ENCODE results near the gene TENM4.

The TENM4 gene

DNA sequence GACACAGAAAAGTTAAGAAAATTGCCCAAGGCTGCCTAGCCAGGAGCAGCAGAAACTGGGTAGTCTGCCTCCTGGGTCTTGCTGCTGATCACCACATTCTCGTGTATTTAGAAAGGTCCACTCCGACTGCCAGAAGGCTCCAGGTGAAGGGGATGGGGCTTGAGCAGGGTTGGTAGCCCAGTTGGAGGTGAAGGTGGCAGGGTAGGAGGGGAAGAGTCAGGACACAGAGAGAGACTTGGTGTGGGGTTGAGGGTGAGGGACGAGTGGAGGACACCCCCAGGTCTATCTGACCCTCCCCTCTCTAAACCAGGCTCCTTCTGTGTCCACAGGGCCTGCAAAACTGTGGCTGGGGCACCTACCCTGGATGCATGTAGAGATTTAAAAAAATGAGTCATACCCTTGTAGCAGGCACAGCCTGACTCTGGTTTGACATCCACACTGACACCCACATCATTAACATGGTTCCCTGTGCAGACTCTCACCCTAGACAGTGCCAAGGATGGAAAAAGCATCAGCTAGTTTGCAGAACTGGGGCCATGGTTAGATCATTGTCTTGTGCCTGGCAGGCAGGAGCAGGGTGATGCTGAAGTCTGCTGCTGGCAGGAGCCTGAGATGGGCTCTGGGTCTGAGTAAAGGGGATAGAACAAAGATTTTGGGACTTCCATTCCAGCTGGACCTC, 273.2 kb downstream of the TENM4 start:
- peak; percentile 32 for DNase-seq

DNA sequence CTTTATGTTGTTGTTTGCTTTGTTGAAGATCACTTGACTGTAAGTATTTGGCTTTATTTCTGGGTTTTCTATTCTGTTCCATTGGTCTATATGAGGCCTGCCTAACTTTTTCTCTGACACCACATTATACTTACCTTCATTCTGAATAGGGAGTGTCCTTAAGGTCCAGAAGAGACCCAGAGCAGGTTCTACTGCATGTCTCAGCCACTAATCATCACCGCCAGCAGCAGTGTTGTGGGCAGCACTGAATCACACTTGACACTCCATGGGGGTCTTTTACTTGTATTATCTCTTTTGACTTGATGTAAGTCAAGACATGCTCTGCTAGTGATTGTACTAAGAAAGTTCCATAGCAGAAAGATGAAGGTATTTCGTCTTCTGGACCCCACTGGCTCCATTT, 274.9 kb downstream of the TENM4 start:
- no peak for DNase-seq

DNA sequence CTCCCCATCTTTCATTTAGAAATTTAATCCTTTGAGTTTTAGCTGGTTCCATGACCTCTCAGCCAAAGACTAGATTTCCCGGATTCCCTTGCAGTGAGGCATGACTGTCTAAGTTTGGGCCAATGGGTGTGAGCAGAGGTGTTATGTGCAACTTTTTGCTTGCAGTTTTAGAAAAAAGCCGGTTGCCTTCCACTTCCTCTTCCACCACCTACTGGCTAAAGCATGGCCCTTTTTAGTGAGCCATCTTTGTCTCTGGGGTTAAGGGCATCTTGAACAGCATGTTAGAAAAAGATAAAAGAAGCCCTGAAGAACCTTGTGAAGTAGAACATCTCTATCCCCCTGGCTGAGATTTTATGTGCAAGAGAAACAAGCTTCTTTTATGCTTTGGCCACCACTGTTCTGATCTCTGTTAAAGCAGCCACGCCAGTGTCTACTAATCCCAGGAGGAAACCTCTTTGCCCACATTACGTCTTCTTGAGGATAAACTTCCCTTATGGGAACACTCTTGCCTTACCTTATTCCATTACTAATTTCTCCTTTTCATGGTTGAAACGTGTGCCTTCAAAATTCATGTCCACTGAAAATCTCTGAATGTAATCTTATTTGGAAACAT, 279.9 kb downstream of the TENM4 start:
- no peak for DNase-seq

DNA sequence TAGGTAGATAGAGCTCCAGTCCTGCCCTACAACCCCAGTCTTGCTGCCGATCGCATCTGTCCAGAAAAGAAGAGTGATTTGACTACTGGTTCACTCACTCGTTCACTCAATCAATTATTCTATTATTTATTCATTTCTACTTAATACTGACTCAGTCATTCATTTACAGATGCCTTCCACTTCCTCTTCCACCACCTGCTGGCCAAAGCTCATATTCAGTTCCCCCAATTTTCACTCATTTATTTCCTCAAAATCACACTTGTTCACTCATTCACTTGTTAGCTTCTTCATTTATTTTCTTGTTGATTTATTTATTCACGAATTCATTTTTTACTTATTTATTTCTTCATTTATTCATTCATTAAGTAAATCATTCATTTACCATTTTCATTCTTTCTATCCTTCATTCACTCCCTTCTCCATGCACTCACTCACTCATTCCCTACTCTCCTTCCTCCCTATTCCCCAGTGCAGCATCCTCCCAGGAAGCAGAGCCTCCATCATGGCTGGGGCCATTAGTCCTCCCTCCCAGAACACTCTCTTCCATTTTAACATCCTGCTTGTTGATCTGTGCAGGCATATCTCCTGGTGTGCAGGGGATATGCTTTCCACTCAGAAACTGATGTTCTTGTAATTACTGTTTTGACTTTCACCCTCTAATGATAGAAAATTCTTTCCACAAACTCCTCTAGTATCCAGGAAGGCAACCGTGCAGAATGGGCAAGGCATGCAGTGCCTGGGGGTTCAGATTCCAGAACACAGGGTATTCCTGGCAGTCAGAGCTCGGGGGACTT, 281.0 kb downstream of the TENM4 start:
- DNase-seq: no peak

DNA sequence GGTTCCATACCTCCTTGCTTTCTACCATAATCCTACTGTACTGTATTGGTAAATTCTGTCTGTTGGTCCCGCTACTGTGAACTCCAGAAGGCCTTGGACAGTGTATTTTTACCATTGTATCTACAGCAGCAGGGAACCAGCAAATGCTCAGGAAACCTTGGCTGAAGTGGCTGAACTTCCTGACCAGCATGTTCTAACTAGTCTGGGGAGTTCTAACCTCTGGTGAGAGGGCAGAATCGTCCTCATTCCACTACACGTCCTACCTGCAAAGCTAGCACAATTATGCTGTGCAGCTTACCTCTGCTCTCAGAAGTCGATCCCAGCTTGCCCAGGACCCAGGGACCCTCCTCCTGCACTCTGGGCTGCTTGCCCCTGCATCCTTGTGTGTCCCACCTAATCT, 283.1 kb downstream of the TENM4 start:
- no peak for DNase-seq

DNA sequence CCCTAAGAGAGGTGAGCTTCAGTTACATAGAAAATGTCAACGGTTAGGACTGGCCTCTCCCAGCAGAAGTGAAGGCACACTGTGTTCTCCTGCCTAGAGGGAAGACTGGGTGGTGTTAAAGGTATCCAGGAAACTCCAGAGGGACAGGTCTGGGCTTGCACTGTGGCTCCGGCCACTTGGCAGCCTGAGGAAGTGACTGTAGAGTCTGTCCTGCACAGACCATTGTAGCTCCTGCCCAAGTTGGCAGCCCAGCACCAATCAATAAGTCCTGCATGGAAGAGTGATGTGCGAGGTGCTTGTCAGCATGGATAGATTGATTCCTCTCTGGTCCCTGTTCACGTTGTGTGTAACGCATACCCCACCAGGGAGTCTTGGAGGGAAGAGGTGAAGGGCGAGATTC, 284.8 kb downstream of the TENM4 start:
- no peak for DNase-seq

DNA sequence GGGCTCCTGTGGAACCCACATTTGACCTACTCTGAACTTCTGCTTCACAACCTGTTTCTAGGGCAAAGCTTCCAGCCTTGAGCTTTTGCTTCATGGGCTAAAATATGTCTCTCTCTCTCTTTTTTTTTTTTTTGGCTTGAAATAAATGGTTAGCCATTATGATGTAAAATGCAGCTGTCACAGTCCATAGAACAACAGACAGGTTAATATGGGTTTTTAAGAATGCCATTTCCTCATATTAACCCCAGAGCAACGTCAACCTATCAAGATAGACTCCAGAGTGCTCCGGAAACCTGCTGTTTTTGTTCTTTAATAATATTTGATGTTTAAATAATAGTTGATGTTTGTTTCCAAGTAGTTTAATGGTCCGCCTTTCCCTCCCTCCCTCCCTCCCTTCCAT, 285.6 kb downstream of the TENM4 start:
- DNase-seq: no peak

DNA sequence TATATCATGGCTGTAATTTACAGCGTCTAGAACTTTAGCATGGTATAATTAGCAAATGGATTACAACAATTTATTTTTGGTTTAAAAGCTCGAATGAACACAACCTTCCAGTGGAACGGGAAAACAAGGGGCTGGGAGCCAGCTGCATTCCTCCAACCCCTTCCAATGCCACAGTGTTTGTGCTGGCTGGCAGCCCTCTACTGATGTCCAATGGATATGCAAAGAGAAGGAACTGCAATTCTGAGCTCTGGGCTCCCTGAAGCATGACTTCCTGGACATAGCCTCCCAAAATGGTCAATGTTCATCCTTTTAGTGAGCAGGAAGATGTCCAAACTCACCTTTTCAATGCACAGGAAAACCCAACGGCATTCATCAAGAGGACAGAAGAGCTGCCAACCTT, 288.3 kb downstream of the TENM4 start:
- no peak for DNase-seq

DNA sequence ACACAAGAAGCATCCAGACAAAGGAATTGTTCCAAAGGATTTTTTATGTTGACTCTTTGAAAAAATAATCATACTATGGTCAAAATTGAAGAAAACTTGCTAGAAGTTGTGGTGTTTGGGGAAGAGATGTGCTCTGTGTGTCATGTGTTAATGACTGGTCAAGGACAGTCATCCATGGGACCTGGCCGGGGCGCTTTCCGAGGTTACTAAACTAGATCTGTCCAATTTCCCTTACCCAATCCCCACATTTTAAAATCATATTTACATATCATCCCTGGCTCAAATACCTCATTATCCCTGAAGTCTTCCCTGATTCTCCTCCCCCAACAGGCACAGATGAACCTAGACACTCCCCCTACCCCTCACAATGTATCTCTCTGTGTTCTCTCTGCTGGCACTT, 289.4 kb downstream of the TENM4 start:
- DNase-seq: no peak

DNA sequence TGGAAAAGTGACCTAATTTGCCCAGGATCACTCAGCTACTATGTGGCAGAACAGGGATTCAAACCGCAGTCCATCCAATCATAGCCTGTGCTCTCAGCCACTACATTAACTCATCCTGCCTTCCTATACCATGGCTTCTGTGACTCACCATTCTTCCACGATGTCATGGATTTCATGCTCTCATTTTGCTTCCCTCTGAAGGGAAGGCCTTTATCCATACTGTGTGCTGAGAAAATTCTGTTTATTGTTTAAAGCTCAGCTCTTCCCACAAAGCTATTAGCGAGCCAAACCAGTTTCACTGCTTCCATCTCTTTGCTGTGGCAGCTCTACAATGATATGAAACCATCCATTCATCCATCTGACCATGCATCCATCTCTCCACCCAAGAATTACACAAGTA, 289.9 kb downstream of the TENM4 start:
- peak; percentile 71 for DNase-seq

DNA sequence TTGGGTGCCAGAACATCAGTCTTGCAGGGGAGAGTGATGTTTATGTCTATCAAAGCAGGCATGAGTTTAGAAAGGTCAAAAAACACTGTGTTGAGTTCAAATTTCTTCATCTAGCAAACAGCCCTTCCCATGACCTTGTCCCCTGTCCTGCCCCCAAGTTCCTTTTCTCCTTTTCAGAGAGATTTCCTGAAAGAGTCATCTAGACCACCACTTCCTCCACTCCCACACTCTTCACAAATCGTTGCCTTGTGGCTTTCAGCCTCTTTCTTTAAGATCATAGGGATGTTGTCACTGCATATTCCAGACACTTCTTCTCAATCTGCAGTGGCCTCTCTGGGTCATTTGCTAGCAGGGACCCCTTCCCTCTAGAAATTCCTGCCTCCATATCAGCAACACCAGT, 290.5 kb downstream of the TENM4 start:
- no peak for DNase-seq

DNA sequence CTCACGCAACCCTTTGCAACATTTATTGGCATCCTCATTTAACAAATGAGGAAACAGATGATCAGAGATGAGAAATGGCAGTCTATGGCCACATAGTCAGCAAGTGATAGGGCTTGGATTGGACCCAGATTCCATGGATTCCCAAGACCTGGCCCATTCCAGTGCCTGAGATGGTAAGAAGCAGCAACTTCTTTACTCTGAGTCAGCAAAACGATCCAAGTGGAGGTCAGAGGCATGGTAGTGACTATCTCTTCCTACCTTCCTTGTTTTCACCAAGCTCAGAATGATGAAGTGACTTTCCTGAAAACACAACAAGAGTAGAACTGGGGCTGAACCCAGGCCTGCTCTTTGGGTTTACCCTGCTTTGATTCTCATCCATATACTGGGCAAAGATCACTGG, 293.1 kb downstream of the TENM4 start:
- DNase-seq: no peak

DNA sequence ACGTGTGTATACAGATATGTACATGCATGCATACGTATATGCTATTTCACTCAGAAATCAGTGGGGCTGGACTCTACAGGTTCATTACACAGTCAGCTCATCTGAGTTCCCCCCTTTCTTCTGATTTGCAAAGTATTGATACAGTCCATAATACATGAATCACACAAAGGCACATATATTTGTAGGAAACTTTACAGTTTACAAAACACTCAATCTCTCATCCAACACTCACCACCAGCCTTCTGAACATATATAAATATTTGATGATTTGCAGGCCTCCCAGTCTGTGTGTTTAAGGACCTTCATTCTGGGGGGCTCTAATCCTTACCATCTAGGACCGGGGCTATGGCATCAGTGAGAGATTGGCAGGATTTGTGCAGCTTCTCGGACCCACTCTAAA, 293.8 kb downstream of the TENM4 start:
- DNase-seq: no peak

DNA sequence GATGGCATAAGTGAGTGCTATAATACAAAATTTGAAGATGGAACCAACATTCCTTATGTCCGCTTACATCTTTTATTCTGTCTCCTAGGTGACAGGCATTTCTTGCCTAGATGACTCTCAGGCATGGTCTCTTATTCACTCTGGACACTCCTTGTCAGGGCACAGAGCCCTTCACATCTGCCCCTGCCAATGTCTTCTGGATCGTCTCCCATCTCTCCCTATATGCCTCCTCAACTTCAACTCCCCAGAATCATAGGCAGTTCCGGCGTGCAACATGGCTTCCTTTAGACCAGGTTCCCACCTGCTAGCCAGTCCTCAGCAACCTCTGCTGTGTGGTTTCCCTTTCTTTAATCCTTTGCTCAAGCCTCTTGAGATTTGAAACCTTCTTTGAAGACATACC, 300.9 kb downstream of the TENM4 start:
- DNase-seq: no peak

DNA sequence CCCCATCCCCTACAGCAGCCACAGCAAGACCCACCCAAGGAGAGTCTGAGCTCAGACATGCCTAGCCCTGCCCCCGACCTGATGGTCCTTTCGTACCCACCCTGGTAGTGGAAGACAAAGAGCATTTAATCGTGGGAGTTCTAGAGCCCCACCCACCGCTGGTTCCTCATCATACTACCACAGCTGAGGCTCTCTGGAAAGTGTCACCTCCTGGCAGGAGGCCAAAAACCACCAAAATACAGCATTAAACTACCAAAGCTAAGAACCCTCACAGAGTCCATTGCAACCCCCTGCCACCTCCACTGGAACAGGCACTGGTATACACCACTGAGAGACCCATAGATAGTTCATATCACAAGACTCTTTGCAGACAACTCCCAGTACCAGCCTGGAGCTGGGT, 311.1 kb downstream of the TENM4 start:
- DNase-seq: no peak

DNA sequence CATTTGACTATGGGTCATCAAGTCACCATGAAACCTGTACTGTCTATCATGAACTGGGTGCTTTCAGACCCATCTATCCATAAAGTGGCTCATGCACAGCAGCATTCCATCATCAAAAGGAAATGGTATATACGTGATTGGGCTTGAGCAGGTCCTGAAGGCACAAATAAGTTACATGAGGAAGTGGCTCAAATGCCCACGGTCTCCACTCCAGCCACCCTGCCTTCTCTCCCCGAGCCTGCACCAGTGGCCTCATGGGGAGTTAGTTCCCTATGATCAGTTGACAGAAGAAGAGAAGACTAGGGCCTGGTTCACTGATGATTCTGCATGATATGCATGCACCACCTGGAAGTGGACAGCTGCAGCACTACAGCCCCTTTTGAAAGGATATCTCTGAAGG, 312.5 kb downstream of the TENM4 start:
- DNase-seq: no peak

DNA sequence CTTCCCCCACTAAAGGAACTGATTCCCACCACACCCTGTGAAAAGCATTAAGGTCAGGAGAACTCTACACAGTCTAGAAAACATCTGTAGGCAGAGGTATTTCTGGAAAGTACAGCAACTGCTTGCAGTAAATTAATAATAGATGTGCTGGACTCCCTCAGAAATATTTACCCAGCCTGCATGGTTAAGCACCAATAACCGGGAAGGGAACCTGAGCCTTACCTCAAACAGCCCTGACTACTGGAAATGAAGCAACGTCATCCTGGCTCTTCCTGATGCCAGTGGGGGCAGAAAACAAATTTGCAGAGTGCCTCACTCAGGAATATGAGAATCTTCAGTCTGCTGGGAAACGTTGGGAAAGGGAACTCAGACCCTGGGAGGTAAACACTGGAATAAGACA, 318.1 kb downstream of the TENM4 start:
- no peak for DNase-seq

DNA sequence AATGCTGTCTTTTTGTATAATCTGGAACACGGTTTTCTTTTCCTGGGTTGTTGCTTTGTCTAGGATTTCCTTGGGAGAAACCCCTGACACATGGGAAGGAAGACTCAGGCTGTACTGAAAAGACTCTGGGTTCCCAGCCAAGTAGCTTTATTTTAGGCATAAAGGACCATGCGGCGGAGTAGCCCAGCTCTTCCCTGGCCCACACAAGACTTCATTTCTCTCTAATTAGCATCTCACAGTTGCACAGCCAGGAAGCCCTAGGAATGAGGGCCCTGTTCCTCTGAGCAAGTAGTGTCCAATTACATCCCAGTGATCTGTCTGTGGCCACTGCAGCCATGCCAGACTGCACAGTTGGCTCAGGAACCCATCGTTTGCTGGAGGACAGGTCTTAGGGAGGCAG, 319.5 kb downstream of the TENM4 start:
- no peak for DNase-seq

DNA sequence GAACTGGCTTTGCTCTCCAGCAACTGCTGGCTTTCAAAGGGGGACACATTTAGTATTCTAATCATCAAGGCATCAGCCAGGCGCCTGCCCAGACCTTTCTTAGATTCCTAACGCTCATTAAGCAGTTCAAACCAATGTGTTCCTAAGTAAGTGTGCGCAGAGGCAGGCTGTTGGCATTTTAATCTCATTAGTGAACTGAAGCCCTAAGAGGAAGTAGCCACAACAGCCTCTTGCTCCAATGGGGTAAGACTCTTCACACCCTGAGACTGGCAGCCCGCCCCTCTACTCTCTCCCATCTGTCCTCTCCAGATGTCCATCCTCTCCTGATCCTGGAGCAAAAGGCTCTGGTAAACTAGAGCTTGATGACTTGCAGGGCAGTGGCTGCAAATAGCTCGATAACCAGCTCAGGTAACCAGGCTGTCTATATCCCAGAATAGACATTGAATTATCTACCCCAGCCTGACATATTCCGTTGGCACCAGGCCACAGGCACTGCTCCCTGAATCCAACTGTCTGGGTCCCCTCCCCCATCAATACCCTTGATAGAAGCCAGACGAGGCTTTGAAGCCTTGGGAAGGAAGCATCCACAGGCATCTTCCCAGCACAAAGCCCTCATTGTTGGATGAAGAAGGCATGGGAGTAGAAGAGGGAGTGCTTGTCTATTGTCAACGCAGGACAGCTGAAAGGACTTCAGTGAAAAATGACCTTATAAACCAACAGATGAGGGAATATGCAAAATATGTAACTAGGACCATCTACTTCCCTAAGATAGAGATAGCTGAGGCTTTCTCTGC, 321.1 kb downstream of the TENM4 start:
- no peak for DNase-seq

DNA sequence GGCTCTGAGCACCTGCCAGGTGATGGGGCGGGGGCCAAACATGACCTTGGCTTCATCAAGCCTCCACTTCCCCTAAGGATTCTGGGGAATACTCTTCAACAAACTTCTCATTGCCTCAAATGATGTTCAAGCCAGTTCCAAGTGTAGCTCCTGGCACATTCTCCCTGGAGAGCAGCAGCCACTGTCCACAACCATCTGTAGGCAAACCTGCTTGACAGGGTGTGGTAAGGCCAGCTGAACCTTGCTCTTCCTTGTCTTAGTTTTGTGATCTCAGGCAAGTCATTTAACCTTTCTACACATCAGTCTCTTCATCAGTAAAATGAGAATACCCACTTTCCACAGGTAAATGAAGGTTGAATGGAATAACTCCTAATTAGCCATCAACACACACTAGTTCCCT, 323.3 kb downstream of the TENM4 start:
- no peak for DNase-seq

DNA sequence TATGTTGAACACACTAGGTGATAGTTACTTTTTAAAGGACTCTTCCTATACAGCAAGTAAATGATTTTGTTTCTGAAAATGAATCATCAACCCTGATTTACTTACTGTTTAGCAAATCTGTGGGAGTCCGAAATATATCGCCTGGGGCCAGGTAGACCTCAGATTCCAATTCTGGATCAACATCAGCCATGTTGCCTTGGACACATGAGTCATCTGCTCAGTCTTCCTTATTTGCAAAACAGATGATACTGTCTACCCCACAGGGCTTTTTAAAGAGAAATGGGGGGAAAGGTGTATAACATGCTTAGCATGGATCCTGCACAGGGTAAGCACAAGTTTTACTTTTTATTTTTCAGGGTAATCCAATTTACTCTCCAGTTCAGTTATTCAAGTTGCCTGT, 324.2 kb downstream of the TENM4 start:
- DNase-seq: no peak

DNA sequence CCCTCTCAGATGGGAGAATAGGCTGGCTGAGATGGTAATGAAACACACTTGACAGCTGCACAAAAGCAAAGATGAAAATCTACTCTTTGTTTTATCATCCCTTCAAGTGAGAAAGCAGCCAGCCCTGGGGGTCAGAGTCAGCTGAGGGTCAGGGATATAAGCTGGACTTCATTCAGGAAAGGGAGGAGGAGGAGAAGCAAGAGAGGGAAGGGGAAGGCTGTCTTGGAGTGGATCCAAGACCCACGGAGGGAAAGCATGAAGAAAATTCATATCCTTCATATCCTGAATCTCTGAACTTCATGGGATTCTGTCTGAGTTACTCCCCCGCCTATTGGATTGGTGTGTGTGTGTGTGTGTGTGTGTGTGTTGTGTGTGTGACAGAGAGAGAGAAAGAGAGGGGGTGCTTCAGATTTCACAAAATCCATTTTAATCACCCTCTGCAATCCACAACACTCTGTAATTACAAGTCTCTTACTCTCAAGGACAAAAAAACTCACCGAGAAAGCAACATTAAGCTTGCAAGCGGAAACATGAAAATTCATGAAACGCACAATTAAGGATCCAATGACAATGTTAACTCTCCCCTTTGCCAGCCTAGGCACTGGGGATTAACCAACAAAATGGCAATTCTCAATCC, 327.7 kb downstream of the TENM4 start:
- DNase-seq: peak; percentile 41

DNA sequence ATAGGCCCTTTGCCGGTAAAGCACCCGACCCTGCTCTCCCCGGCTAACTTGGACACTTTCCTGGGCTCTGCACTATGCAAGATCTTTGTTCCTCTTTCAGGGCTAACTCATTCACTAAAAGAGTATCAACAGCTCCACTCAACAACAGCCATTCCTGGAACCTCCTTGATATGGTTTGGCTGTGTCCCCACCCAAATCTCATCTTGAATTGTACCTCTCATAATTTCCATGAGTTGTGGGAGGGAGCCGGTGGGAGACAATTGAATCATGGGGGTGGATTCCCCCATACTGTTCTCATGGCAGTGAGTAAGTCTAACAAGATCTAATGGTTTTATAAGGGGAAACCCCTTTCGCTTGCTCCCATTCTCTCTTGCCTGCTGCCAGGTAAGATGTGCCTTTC, 330.0 kb downstream of the TENM4 start:
- DNase-seq: no peak

Data from fibroblast of skin of right biceps (primary cell).